Endometrial microvascular endothelial cells (primary cell): Measurements from ENCODE around the gene CAMK2D. TPM values are rescaled to one million over a fixed set of nuclear protein-coding genes. Genes with fewer than 3 reads are reported as not detected.
"Not testable (repeated sequence)": the region's sequence is repeated elsewhere in the genome, so short reads cannot be mapped to it uniquely, and the experiment has no call there.

ENCODE experiments used
- in situ Hi-C: cut with HindIII; loops from 2 replicates; pipeline ENCODE4 v1.10.0; 2017; ENCODE audit warnings: low sequenced_read_pairs, low pct_unique_long_range_greater_than_20kb; ENCODE audit errors: inconsistent ontology term
- total RNA-seq: library from RNA; depleted of rRNA; stranded (reverse); fragments of >200 nt; gene quantifications from one replicate; pipeline ENCODE4 v1.2.3, GENCODE V29; 2015; ENCODE audit errors: inconsistent ontology term

CAMK2D gene
- total RNA-seq, 1 donor from 2014 or later = 30.9 TPM

DNA sequence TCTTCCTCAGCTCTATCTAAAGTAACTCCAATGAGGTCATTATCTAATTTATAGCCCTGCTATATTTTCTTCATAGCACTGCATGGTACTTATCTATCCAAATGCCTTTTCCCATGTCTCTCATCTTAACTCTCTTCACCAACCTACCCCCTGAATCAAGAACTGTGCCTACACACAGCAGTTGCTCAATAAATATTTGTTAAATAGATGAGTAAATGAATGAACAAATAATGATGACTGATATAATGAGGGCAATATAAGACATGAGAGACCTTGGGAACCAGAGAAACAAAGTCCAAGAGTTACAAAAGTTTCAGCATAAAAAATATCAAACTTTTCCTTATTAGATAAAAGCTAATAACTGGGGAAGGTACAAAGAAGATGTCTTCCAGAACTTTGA is 19.6 kb downstream of the CAMK2D start:
- in situ Hi-C loops = no loop called here

DNA sequence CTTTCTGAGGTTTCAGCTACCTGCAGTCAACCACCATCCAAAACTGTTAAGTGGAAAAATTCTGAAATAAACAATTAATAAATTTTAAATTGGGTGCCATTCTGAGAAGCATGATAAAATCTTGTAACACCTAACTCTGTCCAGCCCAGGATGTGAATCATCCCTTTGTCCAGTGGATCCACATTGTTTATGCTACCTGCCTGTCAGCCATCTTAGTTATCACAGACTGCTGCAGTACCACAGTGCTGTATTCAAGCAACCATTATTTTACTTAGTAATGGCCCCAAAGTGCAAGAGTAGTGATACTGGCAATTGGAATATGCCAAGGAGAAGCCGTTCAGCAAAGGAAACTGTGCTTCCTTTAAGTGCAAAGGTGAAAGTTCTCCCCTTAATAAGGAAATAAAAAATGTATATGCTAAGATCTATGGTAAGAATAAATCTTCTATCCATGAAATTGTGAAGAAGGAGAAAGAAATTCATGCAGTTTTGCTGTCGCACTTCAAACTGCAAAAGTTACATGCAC is 20.6 kb downstream of the CAMK2D start:
- in situ Hi-C loops = no loop called here

DNA sequence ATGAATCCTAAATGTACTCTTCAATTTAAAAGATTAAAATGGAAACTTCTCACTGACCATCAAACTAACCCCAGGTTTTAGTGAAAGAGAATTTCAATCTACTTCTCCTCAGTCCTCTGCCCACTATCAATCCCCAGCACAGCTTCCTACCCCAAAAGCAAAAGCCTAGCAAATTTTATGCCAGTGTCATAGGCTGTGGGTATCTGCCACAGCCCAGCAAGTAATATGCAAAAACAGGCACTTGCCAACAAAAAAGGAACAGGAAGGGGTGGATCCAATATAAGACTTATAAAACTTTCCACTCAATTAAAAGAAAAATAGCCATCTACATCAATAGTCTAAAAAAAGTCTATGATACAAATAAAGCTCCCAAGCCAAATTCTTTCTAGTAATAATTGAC is 22.3 kb downstream of the CAMK2D start:
- in situ Hi-C loops = no loop called here

DNA sequence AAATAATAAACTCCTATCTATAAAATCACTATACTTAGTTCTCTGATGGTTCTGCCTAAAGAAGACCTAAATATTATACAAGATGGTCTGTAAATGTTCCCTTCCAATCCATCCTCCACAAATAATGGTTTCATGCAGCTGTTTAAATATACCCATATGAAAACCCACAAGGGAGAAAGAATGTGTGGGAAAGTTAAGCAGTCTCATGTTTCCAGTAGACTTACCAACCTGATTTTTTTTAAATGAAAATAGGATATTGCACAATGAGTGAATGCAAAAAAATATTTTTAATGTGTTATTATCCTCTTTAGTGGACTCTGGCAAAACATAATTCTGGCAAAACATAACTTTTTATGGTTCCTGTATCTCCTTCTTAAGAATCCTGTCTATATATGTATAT is 23.3 kb downstream of the CAMK2D start:
- in situ Hi-C loops = no loop called here

DNA sequence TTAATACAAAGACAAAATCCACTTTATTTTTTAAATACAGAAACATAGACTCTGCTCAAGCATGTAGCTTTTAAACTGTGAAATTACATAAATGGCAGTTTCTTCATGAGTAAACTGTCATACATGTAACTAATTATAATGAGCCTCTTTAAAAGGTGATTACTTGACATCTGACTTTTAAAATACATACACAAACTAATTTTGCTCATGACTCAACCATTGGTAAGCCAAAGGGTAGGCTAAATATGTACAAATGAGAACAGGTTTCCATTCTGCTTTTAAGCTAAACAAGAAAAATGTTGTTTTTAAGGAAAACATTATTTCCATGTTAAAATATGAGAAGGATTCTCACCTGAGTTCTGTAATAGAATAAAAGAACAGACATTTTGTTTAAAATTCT is 27.9 kb downstream of the CAMK2D start:
- in situ Hi-C loops = no loop called here

DNA sequence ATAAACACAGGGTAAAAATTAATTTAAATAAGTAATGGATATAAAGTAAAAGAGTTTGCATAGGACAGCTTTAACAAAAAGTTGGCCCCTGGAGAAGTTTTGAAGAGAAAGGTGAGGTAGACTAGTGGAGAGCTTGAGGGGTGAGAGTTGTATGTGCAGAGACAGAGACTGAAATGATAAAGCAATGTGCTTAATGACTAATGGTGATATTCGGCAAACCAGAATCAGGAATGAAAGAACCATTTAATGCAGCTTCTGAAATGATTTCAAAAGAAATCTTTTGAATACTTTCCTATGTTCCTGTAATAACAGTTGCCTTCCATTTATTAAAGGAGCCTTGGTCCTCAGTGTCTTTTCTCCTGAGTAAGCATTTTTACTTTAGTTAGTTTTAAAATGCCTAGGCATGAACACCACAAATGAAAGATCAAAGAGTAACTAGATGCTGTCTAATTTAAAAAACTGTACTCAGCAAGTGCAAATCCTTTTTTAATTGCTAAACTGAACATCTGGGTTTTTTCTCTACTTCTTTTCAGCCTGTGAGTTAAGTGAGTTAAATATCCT is 28.5 kb downstream of the CAMK2D start:
- in situ Hi-C loops = no loop called here

DNA sequence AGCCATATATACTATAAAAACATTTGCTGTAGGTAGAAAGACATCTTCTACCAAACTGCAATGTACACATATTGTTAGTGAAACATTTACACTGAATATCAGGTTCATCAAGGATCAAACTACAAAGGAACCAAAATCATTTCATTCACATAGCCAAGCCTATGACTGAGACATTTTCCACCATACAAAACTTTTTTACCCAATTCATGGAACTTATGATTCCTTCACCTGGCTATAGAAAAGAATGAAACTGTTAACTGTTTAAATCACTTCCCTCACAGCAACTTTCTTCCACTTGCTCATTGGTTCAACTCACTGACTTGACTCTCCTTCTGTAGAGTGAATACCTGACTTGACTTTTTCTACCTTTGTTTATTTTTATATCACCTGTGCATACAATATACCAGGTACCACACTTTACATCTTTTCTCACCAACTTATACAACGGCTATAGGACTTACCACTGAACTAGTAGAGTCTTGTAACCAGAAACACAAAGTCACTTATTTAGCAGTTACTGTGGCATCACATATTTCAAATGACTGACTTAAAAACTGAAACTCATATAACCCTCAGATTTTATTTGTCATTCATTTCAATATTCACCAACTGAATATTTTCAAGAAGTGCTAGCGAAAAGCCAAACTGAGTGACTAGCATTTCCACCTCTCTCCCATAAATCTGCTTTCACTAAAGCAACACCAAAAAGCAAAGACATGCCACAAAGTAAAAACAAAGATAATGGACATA is 30.9 kb downstream of the CAMK2D start:
- in situ Hi-C loops = no loop called here

DNA sequence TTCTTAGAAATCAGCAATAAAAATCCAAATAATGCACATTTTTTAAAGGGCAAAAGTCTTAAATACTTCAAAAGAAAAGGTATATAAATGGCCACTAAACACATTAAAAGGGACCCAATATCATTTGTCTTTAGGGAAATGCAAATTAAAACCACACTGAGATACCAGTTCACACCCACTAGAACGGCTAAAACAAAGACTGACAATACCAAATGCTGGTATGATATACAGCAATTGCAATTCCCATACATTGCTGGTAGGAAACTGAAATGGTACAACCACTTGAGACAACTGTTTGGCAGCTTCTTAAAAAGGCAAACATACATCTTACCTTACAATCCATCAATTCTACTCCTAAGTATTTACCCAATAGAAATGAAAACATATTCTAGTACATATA is 33.7 kb downstream of the CAMK2D start:
- in situ Hi-C loops = no loop called here

DNA sequence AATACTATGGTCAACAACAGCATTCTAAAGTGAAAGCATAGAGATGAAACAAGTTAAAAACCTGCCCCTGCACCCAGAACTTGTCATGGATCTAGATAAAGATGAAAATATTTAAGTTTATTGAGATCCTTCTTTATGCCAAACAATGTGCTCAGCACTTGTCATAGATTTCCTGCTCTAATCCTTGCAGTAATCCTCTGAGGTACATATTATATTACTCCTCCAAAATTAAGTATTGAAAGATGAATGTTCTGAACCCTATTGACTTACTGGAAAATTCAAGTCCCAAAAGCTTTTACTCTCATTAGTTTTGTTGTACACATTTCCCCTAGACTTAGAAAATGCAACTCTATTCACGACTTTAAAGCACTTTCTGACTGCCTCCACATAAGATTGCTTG is 35.6 kb downstream of the CAMK2D start:
- in situ Hi-C loops = no loop called here

DNA sequence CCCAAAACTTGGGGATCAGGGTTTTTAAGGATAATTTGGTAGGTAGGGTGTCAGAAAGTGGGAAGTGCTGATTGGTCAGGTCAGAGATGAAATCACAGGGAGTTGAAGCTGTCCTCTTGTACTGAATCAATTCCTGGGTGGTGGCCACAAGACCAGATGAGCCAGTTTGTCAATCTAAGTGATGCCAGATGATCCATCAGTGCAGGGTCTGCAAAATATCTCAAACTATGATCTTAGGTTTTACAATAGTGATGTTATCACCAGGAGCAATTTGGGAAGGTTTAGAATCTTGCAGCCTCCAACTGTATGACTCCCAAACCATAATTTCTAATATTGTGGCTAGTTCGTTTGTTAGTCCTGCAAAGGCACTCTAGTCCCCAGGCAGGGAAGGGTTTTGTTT is 43.3 kb downstream of the CAMK2D start:
- in situ Hi-C loops = no loop called here

DNA sequence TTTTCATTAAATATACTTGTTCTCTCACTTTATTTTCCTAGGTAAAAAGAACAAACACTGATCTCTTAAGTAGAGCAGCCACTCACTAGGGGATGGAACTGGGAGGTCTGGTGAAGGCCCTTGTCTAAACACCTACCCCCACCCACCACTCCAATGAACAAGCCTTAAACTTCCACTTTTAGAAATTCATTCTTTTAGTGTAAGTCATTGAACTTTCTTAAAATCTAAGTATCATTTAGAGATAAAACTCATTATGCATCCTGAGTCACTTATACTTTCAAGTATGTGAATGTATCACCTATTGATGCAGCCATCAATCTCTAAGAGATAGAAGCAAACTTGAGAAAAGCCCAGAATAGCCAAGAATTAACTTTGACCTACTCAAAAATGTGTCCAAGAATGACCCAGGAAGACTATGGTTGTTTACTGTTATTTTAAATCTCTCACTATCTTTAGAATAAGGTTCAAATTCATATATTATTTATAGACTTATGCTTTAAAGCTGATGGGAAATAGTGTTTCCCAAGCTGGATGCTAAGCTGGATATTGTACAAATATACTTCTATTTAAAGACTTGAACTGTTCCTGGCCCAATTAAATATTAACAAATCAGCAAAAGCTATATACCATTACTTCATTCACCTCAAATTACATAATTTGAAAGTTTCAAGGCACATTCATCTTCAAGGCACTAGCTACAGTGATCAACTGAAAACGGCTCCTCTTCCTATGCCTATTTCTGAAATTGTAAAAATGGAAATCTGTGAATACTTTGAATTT is 49.5 kb downstream of the CAMK2D start:
- in situ Hi-C loops = no loop called here

DNA sequence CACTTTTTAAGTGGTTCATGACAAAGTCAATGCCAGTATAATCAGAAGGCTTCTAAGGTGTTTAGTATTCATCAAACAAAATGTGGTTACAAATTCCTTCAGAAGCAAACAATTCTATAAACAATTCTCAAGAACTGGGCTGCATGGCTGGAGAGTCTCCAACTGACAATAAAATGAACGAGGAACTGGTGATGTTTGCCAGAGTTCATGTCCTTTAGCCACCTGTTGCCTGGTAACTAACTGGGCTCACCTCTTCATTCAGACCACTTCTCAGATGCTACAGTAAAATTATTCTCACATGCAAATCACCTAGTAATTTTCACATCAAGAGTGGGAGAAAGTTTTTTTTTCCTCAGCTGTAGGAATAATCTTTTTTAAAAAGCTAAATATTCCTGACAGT is 53.3 kb downstream of the CAMK2D start:
- in situ Hi-C loops = no loop called here

DNA sequence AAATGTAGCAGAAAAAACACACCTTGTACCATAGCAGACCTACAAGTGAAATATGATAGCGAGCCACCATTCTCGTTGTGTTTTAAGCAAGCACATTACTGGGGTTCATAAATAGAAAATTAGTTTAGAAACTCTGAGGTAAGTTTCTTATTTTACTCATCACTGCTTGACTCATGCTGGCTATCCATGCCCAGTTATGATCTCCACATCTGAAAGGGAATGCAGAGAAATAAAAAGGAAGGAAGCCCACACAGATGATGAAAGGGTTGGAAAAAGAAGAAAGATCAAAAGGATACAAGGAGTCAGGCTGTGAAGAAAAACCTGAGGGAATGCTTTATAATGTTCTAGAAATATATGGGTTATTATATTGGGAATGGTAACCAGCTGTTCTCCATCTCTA is 54.5 kb downstream of the CAMK2D start:
- in situ Hi-C loops = no loop called here

DNA sequence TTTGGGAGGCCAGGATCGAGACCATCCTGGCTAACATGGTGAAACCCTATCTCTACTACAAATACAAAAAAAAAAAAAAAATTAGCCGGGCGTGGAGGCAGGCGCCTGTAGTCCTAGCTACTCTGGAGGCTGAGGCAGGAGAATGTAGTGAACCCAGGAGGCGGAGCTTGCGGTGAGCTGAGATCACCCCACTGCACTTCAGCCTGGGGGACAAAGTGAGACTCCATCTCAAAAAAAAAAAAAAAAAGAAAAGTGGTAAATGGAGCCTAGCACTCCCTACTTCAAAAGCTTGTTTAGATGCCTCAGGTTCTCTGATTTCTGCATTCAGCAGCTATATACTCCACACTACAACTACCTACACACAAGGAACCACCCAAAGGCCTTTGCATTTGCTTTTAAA is 56.4 kb downstream of the CAMK2D start:
- in situ Hi-C loops = not testable (repeated sequence)

DNA sequence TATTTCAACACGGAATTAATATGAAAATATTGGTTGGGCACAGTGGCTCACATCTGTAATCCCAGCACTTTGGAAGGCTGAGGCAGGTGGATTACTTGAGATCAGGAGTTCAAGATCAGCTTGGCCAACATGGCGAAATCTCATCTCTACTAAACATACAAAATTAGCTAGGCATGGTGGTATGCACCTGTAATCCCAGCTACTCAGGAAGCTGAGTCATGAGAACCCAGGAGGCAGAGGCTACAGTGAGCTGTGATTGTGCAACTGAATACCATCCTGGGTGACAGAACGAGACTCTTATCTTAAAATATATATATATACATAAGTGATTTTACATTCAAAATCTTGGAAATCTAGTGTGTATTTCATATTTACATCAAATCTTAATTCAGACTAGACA is 58.9 kb downstream of the CAMK2D start:
- in situ Hi-C loops = not testable (repeated sequence)

DNA sequence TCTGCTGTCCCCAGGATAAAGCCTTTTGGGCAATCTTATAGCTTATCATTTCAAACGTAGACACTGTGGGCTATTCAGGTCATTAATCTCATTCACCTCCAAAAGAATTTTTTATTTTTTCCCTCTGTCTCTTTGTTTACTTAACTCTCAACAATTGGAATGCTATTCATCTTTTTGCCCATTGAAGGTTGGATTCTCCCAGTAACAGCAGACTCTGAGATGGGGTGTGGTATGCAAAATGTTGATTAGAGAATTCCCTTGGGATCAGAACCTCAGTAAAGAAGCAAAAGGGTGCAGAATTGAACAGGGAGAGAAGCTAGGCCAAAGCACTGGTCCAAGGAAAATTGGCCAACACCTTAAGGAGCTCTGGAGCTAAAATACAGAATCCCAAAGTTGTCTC is 60.4 kb downstream of the CAMK2D start:
- in situ Hi-C loops = no loop called here

DNA sequence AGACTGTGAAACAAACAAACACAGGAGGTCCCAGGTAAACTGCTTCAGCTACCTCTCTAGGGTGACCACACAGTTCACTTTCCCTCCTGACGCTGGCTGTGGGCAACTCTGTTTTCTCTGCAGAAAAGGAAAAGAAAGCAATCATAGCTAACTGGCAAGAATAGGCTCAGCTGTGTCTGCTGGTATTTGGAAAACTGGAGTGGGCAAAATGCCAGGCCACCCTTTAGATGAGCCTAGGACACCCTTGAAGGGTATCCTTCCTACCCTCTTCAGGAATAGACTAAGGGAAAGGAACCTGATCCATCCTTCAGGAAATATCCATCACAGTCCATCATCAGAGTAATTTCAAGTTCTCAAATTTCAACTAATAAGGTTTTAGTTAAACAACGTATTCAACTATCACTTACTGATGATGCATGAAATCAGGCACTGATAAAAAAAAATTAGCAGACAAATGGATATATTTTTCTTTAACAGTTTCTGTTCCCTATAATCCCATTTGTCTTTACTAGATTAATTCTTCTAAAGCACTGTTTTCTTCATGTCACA is 60.9 kb downstream of the CAMK2D start:
- in situ Hi-C loops = no loop called here

DNA sequence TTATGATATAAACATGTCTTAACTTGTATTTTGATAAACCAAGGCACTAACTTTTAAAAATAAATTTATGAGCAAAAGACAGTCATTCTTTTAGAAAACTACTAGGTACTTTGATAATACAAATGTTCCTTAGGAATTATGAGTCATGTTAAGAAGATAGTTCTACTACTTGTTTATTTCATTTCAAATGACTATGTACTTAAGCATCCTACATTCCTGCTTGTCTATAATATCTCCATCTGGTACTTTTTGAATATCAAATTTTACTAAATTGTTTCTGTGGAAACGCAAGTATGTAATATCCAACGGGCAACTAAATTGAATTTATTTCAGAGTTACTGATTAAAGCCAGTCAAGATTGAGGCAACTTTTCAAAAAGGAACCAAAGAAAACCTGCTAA is 61.8 kb downstream of the CAMK2D start:
- in situ Hi-C loops = no loop called here

DNA sequence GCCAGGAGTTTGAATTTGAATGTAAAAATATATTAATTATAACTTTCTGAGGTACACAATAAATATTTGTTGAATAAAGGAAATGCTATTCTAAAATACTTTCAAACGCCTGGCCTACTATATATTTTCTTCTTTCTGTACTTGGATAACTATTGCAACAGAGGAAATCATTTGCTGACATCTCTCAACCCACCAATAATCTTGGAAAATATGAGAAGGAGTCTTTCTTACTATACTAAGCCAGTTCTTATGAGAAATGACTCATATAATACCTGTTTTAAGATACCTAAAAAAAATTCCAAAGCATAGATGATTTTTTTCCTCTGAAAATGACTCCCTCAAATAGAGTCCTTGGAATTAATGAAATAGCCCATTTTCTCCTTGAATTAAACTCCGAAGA is 64.1 kb downstream of the CAMK2D start:
- in situ Hi-C loops = no loop called here
